Stimulated activated memory B cell treated with anti-CD40 and anti-IgM and Interleukin-4, amounts not matched to agents 10 μg/mL and 1 μg/mL and 100 μg/mL, for 72 hours (primary cell): ENCODE measurements around the gene NAALADL2.

Experiments
- ATAC-seq: fragments of 150-1000 bp; cut with Tn5 transposase; 2 replicates; pipeline ENCODE4 v1.10.0; 2021
- H3K27ac Mint-ChIP-seq: one replicate; pipeline ENCODE4 v1.8.0; 2022; ENCODE audit warnings: mild to moderate bottlenecking, mixed read lengths
- H3K27me3 Mint-ChIP-seq: one replicate; pipeline ENCODE4 v1.8.0; 2022; ENCODE audit warnings: mixed read lengths
- H3K36me3 Mint-ChIP-seq: one replicate; pipeline ENCODE4 v1.8.0; 2022; ENCODE audit warnings: mixed read lengths
- H3K4me1 Mint-ChIP-seq: one replicate; pipeline ENCODE4 v1.8.0; 2022; ENCODE audit warnings: mixed read lengths
- H3K4me3 Mint-ChIP-seq: one replicate; pipeline ENCODE4 v1.8.0; 2022; ENCODE audit warnings: mild to moderate bottlenecking, moderate library complexity, mixed read lengths
- H3K9me3 Mint-ChIP-seq: one replicate; pipeline ENCODE4 v1.8.0; 2022; ENCODE audit warnings: mixed read lengths

Gene NAALADL2

DNA sequence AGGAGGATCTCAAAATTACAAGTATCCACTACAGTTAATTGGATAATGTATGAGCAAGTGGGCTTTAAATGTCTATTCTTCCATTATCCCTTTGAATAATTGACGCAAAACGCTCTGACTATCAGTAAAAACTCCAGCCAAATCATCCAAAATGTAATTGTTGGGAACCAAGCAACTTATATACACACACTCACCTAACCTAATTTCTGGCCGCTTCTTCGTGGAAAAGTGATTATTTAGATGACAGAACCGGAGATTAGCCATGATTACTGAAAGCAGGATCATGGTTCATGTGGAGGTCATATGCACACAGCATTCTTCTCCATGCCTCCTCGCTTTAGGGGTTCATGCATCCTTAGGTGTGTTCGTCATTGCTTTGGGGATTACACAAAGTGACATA, 992.4 kb downstream of the NAALADL2 start:
- H3K9me3 Mint-ChIP-seq = no peaks in the 10 kb centered on the region
- no peak overlapping the region for H3K4me3 Mint-ChIP-seq
- H3K27ac Mint-ChIP-seq = no peak overlapping the region
- H3K27me3 Mint-ChIP-seq = no peaks in the 10 kb centered on the region
- no peaks in the 10 kb centered on the region for H3K4me1 Mint-ChIP-seq
- no peaks in the 10 kb centered on the region for H3K36me3 Mint-ChIP-seq
- no peak for ATAC-seq

DNA sequence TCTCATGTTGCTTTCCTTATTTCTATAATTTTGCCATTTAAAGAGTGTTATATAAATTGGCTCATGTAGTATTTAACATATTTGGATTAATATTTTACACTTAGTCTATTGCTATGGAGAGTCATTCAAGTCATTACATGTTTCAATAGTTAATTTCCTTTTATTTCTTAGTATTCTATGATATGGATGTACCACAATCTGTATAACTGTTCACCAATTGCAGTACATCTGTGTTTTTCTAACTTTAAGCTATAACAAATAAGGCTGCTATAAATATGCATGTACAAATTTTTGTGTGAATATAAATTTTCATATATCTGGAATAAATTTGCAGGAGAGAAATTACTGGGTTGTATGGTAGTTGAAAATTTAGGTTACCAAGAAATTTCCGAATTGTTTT, 993.4 kb downstream of the NAALADL2 start:
- no peaks in the 10 kb centered on the region for H3K9me3 Mint-ChIP-seq
- H3K27ac Mint-ChIP-seq = no peak overlapping the region
- H3K27me3 Mint-ChIP-seq = no peaks in the 10 kb centered on the region
- H3K4me1 Mint-ChIP-seq = no peaks in the 10 kb centered on the region
- H3K4me3 Mint-ChIP-seq = no peak overlapping the region
- no peaks in the 10 kb centered on the region for H3K36me3 Mint-ChIP-seq
- no peak for ATAC-seq

- Mint-ChIP-seq H3K27me3 (no peaks in the 10 kb centered on the region), H3K27ac (no peak overlapping the region), H3K36me3 (no peaks in the 10 kb centered on the region), H3K9me3 (no peaks in the 10 kb centered on the region), H3K4me1 (no peaks in the 10 kb centered on the region), H3K4me3 (no peak overlapping the region)
- ATAC-seq = no peak
Measured at GRCh38 chr3:175857666-175858270, 998.6 kb downstream of the NAALADL2 start.
